ENCODE measurements around the gene GALNT14. TPM values are rescaled to one million over a fixed set of nuclear protein-coding genes. Genes with fewer than 3 reads are reported as not detected.
A peak's percentile ranks its signal among the peaks of the same experiment; 100 is the strongest.

GALNT14 gene
- total RNA-seq, 3 donors from 2014 or later, result 0.75 TPM; not detected in 2

DNA sequence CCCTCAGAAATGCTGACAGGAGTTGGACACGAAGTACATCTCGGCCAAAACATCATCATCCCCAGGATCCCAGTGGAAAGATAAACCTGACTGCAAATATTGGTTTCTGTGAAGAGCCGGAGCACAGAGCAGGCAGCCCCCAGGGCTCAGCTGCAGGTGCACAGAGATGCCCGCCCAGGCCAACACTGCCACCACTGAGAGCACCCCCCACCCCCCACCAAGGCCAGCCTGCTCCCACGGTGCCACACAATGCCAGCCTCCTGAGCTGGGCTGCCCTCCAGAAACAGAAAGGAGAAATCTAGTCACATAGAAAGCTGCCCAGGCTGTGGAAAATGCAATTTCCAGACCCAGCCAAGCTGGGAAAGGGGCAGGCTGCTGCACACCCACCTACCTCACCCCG lies 71.7 kb downstream of the GALNT14 start:
- Histone ChIP-seq H3K4me1 (ENCODE audit: low read depth) (no peaks in the 10 kb centered on the region), H3K4me3 (no peak overlapping the region), H3K36me3 (ENCODE audit: low read depth) (no peaks in the 10 kb centered on the region), H3K9me3 (no peaks in the 10 kb centered on the region)
- DNase-seq (no peak), ATAC-seq (no peak)
- intact Hi-C loops (cut with DNase I, micrococcal nuclease), result no loop called here
- TF ChIP-seq, protein P1, sequence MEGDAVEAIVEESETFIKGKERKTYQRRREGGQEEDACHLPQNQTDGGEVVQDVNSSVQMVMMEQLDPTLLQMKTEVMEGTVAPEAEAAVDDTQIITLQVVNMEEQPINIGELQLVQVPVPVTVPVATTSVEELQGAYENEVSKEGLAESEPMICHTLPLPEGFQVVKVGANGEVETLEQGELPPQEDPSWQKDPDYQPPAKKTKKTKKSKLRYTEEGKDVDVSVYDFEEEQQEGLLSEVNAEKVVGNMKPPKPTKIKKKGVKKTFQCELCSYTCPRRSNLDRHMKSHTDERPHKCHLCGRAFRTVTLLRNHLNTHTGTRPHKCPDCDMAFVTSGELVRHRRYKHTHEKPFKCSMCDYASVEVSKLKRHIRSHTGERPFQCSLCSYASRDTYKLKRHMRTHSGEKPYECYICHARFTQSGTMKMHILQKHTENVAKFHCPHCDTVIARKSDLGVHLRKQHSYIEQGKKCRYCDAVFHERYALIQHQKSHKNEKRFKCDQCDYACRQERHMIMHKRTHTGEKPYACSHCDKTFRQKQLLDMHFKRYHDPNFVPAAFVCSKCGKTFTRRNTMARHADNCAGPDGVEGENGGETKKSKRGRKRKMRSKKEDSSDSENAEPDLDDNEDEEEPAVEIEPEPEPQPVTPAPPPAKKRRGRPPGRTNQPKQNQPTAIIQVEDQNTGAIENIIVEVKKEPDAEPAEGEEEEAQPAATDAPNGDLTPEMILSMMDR (IDR thresholded peaks at IDR 0.05), result no peak

DNA sequence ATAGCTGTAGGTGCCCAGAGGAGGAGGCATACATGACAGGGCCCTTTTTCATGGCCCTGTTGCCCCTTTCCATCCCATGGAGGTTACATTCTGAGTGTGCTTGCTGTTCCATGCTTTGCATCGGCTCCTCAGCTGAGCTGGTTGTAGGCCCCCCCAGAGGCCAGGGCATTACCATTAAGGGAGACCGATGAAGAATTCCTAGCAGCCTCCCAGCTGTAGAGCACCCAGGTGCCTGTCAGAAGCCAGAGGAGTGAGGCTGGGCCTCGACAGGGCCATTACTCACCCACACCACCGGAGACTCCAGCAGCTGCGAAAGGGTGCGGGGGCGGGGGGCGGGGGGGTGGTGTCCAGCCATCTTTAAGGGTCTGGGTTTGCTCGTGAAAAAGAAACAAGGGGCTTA lies 72.2 kb downstream of the GALNT14 start:
- intact Hi-C loops (cut with DNase I, micrococcal nuclease), result no loop called here
- no peak for DNase-seq
- no peak overlapping the region for H3K4me3 ChIP-seq
- no peaks in the 10 kb centered on the region for H3K9me3 ChIP-seq
- no peaks in the 10 kb centered on the region for H3K4me1 ChIP-seq (ENCODE audit: low read depth)
- H3K36me3 ChIP-seq (ENCODE audit: low read depth), result no peaks in the 10 kb centered on the region
- TF ChIP-seq, protein P1 (IDR thresholded peaks at IDR 0.05), result no peak
- ATAC-seq, result no peak

DNA sequence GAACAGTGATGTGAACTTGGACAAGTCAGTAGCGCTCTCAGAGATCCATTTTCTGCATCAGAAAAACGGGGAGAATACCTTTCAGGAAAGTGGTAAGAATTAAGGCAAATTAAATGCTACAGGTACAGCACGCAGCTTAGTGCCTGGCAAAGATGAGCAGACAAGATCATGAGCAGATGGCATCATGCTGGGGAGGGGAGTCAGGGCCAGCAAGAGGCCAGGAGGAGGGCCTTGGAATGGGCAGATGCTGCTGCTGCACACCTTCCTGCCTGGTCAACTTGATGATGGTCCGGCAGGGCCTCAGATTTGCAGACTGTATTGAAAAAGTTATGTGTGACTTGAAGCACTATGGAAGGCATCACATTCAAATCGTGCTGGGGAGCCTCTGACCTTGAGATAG lies 72.9 kb downstream of the GALNT14 start:
- DNase-seq (no peak), ATAC-seq (no peak)

DNA sequence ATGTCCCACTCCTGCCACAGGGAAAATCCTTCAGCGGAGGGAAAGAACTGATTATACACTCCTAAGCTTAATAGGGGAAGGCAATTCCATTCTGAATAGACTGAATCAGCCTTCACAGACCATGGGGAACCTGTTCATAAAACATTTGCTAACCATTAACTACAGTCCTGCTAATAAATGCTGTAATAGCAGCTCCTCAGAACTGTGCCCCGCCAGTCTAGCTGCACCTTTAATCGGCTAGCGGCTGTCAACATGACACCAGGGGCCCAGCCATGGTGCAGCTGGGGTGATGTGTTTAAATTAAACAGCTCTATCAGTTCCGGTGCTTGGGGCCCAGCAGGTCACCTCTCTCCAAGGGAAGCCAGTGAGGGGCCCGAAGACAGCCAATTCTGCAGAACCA lies 77.8 kb downstream of the GALNT14 start:
- intact Hi-C loops (cut with DNase I, micrococcal nuclease), result no loop called here
- TF ChIP-seq, protein P1 (IDR thresholded peaks at IDR 0.05), result no peak

More for the DNA sequence above, 72.9 kb downstream of the GALNT14 start:
- TF ChIP-seq, protein P1 (IDR thresholded peaks at IDR 0.05), result no peak
- H3K4me1 ChIP-seq (ENCODE audit: low read depth), result no peaks in the 10 kb centered on the region
- H3K9me3 ChIP-seq, result no peaks in the 10 kb centered on the region
- no peak overlapping the region for H3K4me3 ChIP-seq
- intact Hi-C loops (cut with DNase I, micrococcal nuclease), result no loop called here
- no peaks in the 10 kb centered on the region for H3K36me3 ChIP-seq (ENCODE audit: low read depth)

DNA sequence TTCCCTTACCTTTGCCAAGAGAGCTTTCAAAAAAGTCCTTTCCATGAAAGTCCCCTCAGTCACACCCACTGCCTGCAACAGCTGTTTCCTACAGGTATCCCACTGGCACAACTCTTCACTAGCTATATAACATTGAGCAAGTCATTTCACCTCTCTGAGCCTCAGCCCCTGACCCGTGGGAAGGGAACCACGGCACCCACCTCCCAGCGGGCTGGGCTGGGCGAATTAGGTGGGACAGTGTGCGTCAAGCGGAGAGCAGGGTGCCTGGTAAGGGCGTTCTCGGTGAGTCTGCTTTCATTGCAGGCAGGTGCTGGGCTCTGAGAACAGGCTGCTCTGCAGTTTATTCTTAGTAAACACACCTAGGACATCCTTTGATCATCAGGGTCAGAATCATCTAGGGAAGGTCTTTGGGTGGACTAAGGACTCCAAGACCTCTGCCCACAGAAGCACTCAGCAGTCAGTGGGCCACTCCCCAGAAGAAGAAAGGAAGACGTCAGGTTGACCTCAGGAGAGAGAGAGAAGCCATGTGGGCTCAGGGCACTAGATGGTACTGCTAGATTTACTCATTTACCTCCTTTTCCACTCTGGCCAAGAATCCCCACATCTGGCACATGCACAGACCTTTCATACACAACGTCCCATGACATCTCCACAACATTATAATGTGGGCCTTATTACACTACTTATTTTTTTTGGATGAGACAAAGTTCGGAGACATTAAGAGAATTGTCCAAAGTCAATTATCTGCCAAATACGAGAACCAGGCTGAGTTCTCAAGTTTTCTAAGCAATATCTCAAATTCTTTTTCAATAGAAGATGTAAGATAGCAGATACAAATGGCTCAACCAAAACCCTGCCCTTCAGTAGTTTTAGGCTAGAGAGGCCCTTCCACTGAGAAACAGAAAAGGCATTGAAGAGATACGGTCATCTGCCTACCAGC lies 79.9 kb downstream of the GALNT14 start:
- H3K36me3 ChIP-seq (ENCODE audit: low read depth), result no peaks in the 10 kb centered on the region
- no peak overlapping the region for H3K4me3 ChIP-seq
- DNase-seq (no peak), ATAC-seq (no peak)
- intact Hi-C loops (cut with DNase I, micrococcal nuclease), result no loop called here
- no peaks in the 10 kb centered on the region for H3K4me1 ChIP-seq (ENCODE audit: low read depth)
- TF ChIP-seq, protein P1 (IDR thresholded peaks at IDR 0.05), result no peak
- H3K9me3 ChIP-seq, result no peaks in the 10 kb centered on the region

More for the DNA sequence above, 77.8 kb downstream of the GALNT14 start:
- no peaks in the 10 kb centered on the region for H3K36me3 ChIP-seq (ENCODE audit: low read depth)
- ATAC-seq (peak; percentile 11), DNase-seq (no peak)
- H3K9me3 ChIP-seq, result no peaks in the 10 kb centered on the region
- no peaks in the 10 kb centered on the region for H3K4me1 ChIP-seq (ENCODE audit: low read depth)
- H3K4me3 ChIP-seq, result no peak overlapping the region

All from mucosa of descending colon (tissue), 3 donors.